ENCODE measurements around the gene LARGE1.

LARGE1 gene

GRCh38 chr22:33737662-33738061, 182.6 kb downstream of the LARGE1 start:
- H2BK12ac ChIP-seq (ENCODE audit: low read length) = no peak overlapping the region
- WGBS, 2 donors (ENCODE audit: extremely low coverage in 2 of 2, insufficient read length in 2 of 2, insufficient replicate concordance in 1 of 2) = no CpG with 5 or more reads among the region's 3 CpGs
- no peak overlapping the region for H2AFZ ChIP-seq (ENCODE audit: low read length)

GRCh38 chr22:33735978-33736377, 184.3 kb downstream of the LARGE1 start:
- Histone ChIP-seq H3K4ac (ENCODE audit: low read length) (no peak overlapping the region), H3K9me3 (replicated peaks in 1 of 2; ENCODE audit: control insufficient read depth in 2 of 2, insufficient read depth in 1 of 2, low read depth in 1 of 2, low read length in 2 of 2) (peaks cover 0 to 11% of the 10 kb centered on the region in 2 donors), H2BK120ac (ENCODE audit: low read depth, low read length) (no peak overlapping the region), H4K8ac (ENCODE audit: low read depth, low read length) (no peak overlapping the region), H2BK15ac (ENCODE audit: low read length) (no peak overlapping the region), H3K18ac (ENCODE audit: low read length) (no peak overlapping the region), H2AFZ (ENCODE audit: low read length) (no peak overlapping the region), H3K36me3 (replicated peaks in 1 of 2; ENCODE audit: control insufficient read depth in 2 of 2, insufficient read depth in 2 of 2, low read length in 2 of 2) (no peaks in the 10 kb centered on the region), H3K4me1 (ENCODE audit: control insufficient read depth in 2 of 2, insufficient read depth in 1 of 2, low read depth in 1 of 2, low read length in 2 of 2) (peaks cover 13 to 24% of the 10 kb centered on the region in 2 donors), H3K14ac (ENCODE audit: low read length) (no peak overlapping the region), H3K27ac (replicated peaks; ENCODE audit: low read length) (no peak overlapping the region), H3K4me3 (ENCODE audit: low read length in 2 of 2) (no peak overlapping the region), H2AK5ac (ENCODE audit: low read depth, low read length) (no peak overlapping the region), H3K79me1 (ENCODE audit: low read depth, low read length) (no peaks in the 10 kb centered on the region), H2BK5ac (ENCODE audit: low read length) (no peak overlapping the region), H3K23ac (ENCODE audit: low read depth, low read length, poor library complexity) (no peak overlapping the region), H3K27me3 (ENCODE audit: control insufficient read depth in 3 of 3, insufficient read depth in 3 of 3, low read depth in 1 of 3, low read length in 3 of 3) (no peaks in the 10 kb centered on the region), H3K9ac (ENCODE audit: low read depth, low read length, poor library complexity) (no peak overlapping the region), H2BK12ac (ENCODE audit: low read length) (no peak overlapping the region), H4K91ac (ENCODE audit: low read depth, low read length, poor library complexity) (no peak overlapping the region), H3K4me2 (ENCODE audit: insufficient read depth, low read length, poor library complexity, severe bottlenecking) (no peak overlapping the region)
- no peak for DNase-seq (ENCODE audit: low spot score)
- WGBS, 2 donors (ENCODE audit: extremely low coverage in 2 of 2, insufficient read length in 2 of 2, insufficient replicate concordance in 1 of 2) = no CpG with 5 or more reads among the region's 4 CpGs

More at GRCh38 chr22:33737662-33738061, 182.6 kb downstream of the LARGE1 start:
- Histone ChIP-seq H3K4me1 (ENCODE audit: control insufficient read depth in 2 of 2, insufficient read depth in 1 of 2, low read depth in 1 of 2, low read length in 2 of 2) (peaks cover 13 to 24% of the 10 kb centered on the region in 2 donors), H3K9ac (ENCODE audit: low read depth, low read length, poor library complexity) (no peak overlapping the region), H3K27ac (replicated peaks; ENCODE audit: low read length) (peak overlapping the region; percentile 46), H3K79me1 (ENCODE audit: low read depth, low read length) (no peaks in the 10 kb centered on the region), H3K14ac (ENCODE audit: low read length) (no peak overlapping the region), H3K4me3 (ENCODE audit: low read length in 2 of 2) (no peak overlapping the region), H3K27me3 (ENCODE audit: control insufficient read depth in 3 of 3, insufficient read depth in 3 of 3, low read depth in 1 of 3, low read length in 3 of 3) (no peaks in the 10 kb centered on the region), H4K8ac (ENCODE audit: low read depth, low read length) (no peak overlapping the region), H2AK5ac (ENCODE audit: low read depth, low read length) (no peak overlapping the region), H3K4ac (ENCODE audit: low read length) (no peak overlapping the region), H2BK5ac (ENCODE audit: low read length) (no peak overlapping the region), H3K4me2 (ENCODE audit: insufficient read depth, low read length, poor library complexity, severe bottlenecking) (peak overlapping the region; percentile 27), H2BK120ac (ENCODE audit: low read depth, low read length) (no peak overlapping the region), H3K18ac (ENCODE audit: low read length) (no peak overlapping the region), H3K23ac (ENCODE audit: low read depth, low read length, poor library complexity) (no peak overlapping the region), H3K36me3 (replicated peaks in 1 of 2; ENCODE audit: control insufficient read depth in 2 of 2, insufficient read depth in 2 of 2, low read length in 2 of 2) (no peaks in the 10 kb centered on the region), H3K9me3 (replicated peaks in 1 of 2; ENCODE audit: control insufficient read depth in 2 of 2, insufficient read depth in 1 of 2, low read depth in 1 of 2, low read length in 2 of 2) (peaks cover 0 to 11% of the 10 kb centered on the region in 2 donors), H4K91ac (ENCODE audit: low read depth, low read length, poor library complexity) (no peak overlapping the region), H2BK15ac (ENCODE audit: low read length) (no peak overlapping the region)
- DNase-seq (ENCODE audit: low spot score) = no peak

- DNase-seq (ENCODE audit: low spot score) = no peak
- Histone ChIP-seq H3K18ac (ENCODE audit: low read length) (no peak overlapping the region), H2BK15ac (ENCODE audit: low read length) (no peak overlapping the region), H3K14ac (ENCODE audit: low read length) (no peak overlapping the region), H3K27me3 (ENCODE audit: control insufficient read depth in 3 of 3, insufficient read depth in 3 of 3, low read depth in 1 of 3, low read length in 3 of 3) (no peaks in the 10 kb centered on the region), H4K8ac (ENCODE audit: low read depth, low read length) (no peak overlapping the region), H2BK5ac (ENCODE audit: low read length) (no peak overlapping the region), H3K9ac (ENCODE audit: low read depth, low read length, poor library complexity) (no peak overlapping the region), H3K79me1 (ENCODE audit: low read depth, low read length) (peaks cover 2% of the 10 kb centered on the region), H2AK5ac (ENCODE audit: low read depth, low read length) (no peak overlapping the region), H2BK12ac (ENCODE audit: low read length) (no peak overlapping the region), H4K91ac (ENCODE audit: low read depth, low read length, poor library complexity) (no peak overlapping the region), H3K27ac (replicated peaks; ENCODE audit: low read length) (no peak overlapping the region), H3K36me3 (replicated peaks in 1 of 2; ENCODE audit: control insufficient read depth in 2 of 2, insufficient read depth in 2 of 2, low read length in 2 of 2) (no peaks in the 10 kb centered on the region), H3K9me3 (replicated peaks in 1 of 2; ENCODE audit: control insufficient read depth in 2 of 2, insufficient read depth in 1 of 2, low read depth in 1 of 2, low read length in 2 of 2) (no peaks in the 10 kb centered on the region), H3K4me1 (ENCODE audit: control insufficient read depth in 2 of 2, insufficient read depth in 1 of 2, low read depth in 1 of 2, low read length in 2 of 2) (peaks cover 9 to 16% of the 10 kb centered on the region in 2 donors), H3K4me3 (ENCODE audit: low read length in 2 of 2) (no peak overlapping the region), H3K4me2 (ENCODE audit: insufficient read depth, low read length, poor library complexity, severe bottlenecking) (no peak overlapping the region), H3K23ac (ENCODE audit: low read depth, low read length, poor library complexity) (no peak overlapping the region), H2AFZ (ENCODE audit: low read length) (no peak overlapping the region), H2BK120ac (ENCODE audit: low read depth, low read length) (no peak overlapping the region), H3K4ac (ENCODE audit: low read length) (no peak overlapping the region)
- WGBS, 2 donors (ENCODE audit: extremely low coverage in 2 of 2, insufficient read length in 2 of 2, insufficient replicate concordance in 1 of 2) = no CpG with 5 or more reads among the region's 2 CpGs
Measured at GRCh38 chr22:33728847-33729246, 191.4 kb downstream of the LARGE1 start.

- peaks cover 18 to 28% of the 10 kb centered on the region in 2 donors for H3K4me1 ChIP-seq (ENCODE audit: control insufficient read depth in 2 of 2, insufficient read depth in 1 of 2, low read depth in 1 of 2, low read length in 2 of 2)
- no CpG with 5 or more reads among the region's 3 CpGs for WGBS, 2 donors (ENCODE audit: extremely low coverage in 2 of 2, insufficient read length in 2 of 2, insufficient replicate concordance in 1 of 2)
- H2AFZ ChIP-seq (ENCODE audit: low read length) = no peak overlapping the region
- no peak overlapping the region for H2BK12ac ChIP-seq (ENCODE audit: low read length)
- no peak overlapping the region for H2BK15ac ChIP-seq (ENCODE audit: low read length)
- H3K9ac ChIP-seq (ENCODE audit: low read depth, low read length, poor library complexity) = no peak overlapping the region
- H3K36me3 ChIP-seq (replicated peaks in 1 of 2; ENCODE audit: control insufficient read depth in 2 of 2, insufficient read depth in 2 of 2, low read length in 2 of 2) = no peaks in the 10 kb centered on the region
- no peak for DNase-seq (ENCODE audit: low spot score)
- H3K18ac ChIP-seq (ENCODE audit: low read length) = no peak overlapping the region
- H3K14ac ChIP-seq (ENCODE audit: low read length) = no peak overlapping the region
- H2AK5ac ChIP-seq (ENCODE audit: low read depth, low read length) = no peak overlapping the region
- peaks cover 3% of the 10 kb centered on the region for H3K79me1 ChIP-seq (ENCODE audit: low read depth, low read length)
- H3K4me2 ChIP-seq (ENCODE audit: insufficient read depth, low read length, poor library complexity, severe bottlenecking) = no peak overlapping the region
- H3K27ac ChIP-seq (replicated peaks; ENCODE audit: low read length) = no peak overlapping the region
- H3K23ac ChIP-seq (ENCODE audit: low read depth, low read length, poor library complexity) = no peak overlapping the region
- no peak overlapping the region for H4K91ac ChIP-seq (ENCODE audit: low read depth, low read length, poor library complexity)
- no peak overlapping the region for H2BK120ac ChIP-seq (ENCODE audit: low read depth, low read length)
- H4K8ac ChIP-seq (ENCODE audit: low read depth, low read length) = no peak overlapping the region
- peaks cover 0 to 3% of the 10 kb centered on the region in 2 donors for H3K9me3 ChIP-seq (replicated peaks in 1 of 2; ENCODE audit: control insufficient read depth in 2 of 2, insufficient read depth in 1 of 2, low read depth in 1 of 2, low read length in 2 of 2)
- H3K27me3 ChIP-seq (ENCODE audit: control insufficient read depth in 3 of 3, insufficient read depth in 3 of 3, low read depth in 1 of 3, low read length in 3 of 3) = no peaks in the 10 kb centered on the region
- H2BK5ac ChIP-seq (ENCODE audit: low read length) = no peak overlapping the region
- H3K4ac ChIP-seq (ENCODE audit: low read length) = no peak overlapping the region
- H3K4me3 ChIP-seq (ENCODE audit: low read length in 2 of 2) = no peak overlapping the region
Measured at GRCh38 chr22:33726294-33726734, 194.0 kb downstream of the LARGE1 start.
